ENCODE results near the gene CLIC2. TPM values are rescaled to one million over a fixed set of nuclear protein-coding genes. Genes with fewer than 3 reads are reported as not detected.
"Not testable (repeated sequence)": the region's sequence is repeated elsewhere in the genome, so short reads cannot be mapped to it uniquely, and the experiment has no call there.

CLIC2 gene
- 13.6 TPM for total RNA-seq
- long read RNA-seq, partial matches to known transcripts = 3 of 9 reads
- long read RNA-seq, other reads (novel, unspliced or antisense) = 3 of 9 reads

GRCh38 chrX:155334486-155335336, at the start of gene CLIC2:
Gene CLIC2 (minus strand): TSS chrX:155334614. CDS start chrX:155334427, 187 bp downstream.
- ATAC-seq = peak; percentile 94
- DNase-seq = peak; percentile 16
- intact Hi-C loops (cut with micrococcal nuclease) = no loop called here

DNA sequence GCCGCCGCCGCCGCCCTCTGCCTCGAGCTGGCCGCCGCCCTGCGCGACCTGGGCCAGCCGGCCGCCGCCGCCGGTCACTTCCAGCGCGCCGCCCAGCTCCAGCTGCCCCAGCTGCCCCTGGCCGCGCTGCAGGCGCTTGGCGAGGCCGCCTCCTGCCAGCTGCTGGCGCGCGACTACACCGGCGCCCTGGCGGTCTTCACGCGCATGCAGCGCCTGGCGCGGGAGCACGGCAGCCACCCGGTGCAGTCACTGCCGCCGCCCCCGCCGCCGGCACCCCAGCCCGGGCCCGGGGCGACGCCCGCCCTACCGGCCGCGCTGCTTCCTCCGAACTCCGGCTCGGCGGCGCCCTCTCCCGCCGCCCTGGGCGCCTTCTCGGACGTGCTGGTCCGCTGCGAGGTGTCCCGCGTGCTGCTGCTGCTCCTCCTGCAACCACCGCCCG, 48.1 kb upstream of the CLIC2 start:
- intact Hi-C loops (cut with micrococcal nuclease); DNase-seq: not testable (repeated sequence)
- ATAC-seq = peak; percentile 75

DNA sequence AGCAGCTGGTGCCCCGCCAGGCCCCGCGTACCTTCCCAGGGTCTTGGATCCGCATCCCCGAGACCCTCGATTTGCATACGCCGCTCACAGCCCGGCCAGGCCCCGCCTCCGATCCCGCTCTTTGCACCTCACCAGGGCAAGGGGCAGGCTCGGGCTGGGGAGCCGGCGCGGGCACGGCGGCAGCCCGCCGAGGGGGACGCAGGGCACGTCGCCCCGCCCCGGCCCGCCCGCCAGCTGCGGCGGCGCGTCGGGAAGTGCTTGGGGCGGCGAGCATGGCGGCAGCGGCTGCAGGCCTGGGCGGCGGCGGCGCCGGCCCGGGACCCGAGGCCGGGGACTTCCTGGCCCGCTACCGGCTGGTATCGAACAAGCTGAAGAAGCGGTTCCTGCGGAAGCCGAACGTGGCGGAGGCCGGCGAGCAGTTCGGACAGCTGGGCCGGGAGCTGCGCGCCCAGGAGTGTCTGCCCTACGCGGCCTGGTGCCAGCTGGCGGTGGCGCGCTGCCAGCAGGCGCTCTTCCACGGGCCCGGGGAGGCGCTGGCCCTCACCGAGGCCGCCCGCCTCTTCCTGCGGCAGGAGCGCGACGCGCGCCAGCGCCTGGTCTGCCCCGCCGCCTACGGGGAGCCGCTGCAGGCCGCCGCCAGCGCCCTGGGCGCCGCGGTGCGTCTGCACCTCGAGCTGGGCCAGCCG, 47.6 kb upstream of the CLIC2 start, which contains the start of gene F8A2:
F8A2 (plus strand) TSS at position 253 of the 686 bp plus-strand sequence; CDS start at position 273, 20 bp downstream.
- intact Hi-C loops (cut with micrococcal nuclease); DNase-seq: not testable (repeated sequence)
- ATAC-seq = peak; percentile 91

DNA sequence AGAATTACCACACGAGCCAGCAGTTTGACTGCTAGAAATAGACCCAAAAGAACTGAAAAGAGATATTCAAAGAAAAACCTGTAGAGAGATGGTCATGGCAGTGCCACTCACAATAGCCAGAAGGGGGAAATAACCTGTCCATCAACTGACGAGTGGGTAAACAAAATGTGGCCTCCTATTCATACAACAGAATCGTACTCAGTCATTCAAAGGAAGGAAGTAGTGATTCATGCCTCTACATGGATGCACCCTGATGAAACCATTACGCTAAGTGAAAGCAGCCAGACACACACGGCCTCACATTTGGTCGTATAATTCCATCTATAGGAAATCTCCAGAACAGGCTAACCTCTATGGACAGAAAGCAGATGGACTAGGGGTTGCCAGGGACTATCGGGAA, 45.4 kb upstream of the CLIC2 start:
- intact Hi-C loops (cut with micrococcal nuclease); DNase-seq; ATAC-seq: not testable (repeated sequence)

- peak; percentile 12 for ATAC-seq
These were observed 39.5 kb upstream of the CLIC2 start for GRCh38 chrX:155373777-155374458.

DNA sequence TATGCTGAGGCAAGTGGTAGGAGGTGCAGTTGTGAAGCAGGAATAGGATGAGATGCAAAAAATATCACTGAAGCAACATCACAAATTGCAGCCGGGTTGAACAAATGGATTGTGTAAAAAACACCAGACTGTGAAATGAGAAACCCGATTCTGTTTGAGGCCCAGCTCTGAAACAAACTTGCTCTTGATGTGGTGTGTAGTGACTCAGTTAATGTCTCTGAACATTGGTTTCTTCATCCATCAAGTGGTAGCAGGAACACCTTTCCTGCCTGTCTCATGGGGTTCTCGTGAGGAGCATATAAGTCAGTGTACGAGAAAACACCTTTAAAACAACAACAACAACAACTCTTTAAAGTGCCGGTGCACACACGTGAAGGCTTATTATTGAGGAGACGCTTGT, 29.3 kb upstream of the CLIC2 start:
- intact Hi-C loops (cut with micrococcal nuclease); ATAC-seq; DNase-seq: not testable (repeated sequence)

More at GRCh38 chrX:155373777-155374458, 39.5 kb upstream of the CLIC2 start:
- DNase-seq; intact Hi-C loops (cut with micrococcal nuclease): not testable (repeated sequence)

DNA sequence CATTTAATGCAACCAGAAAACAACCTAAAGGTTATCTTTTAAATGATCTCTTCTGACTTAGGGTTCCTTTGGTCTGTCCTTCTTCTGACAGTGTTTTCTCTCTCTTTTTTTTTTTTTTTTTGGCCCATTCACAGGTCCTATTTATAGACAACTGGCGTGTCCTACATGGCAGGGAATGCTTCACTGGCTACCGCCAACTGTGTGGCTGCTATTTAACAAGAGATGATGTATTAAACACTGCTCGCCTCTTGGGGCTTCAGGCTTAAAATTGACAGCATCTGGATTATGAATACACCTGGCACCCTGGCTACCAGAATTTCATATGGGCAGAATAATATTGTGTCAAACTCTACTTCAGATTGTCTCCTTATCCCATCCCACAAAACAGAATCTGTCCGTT, 15.0 kb upstream of the CLIC2 start:
- peak; percentile 55 for ATAC-seq
- DNase-seq; intact Hi-C loops (cut with micrococcal nuclease): not testable (repeated sequence)

GRCh38 chrX:155345689-155346088, 11.3 kb upstream of the CLIC2 start:
- ATAC-seq; DNase-seq; intact Hi-C loops (cut with micrococcal nuclease): not testable (repeated sequence)

DNA sequence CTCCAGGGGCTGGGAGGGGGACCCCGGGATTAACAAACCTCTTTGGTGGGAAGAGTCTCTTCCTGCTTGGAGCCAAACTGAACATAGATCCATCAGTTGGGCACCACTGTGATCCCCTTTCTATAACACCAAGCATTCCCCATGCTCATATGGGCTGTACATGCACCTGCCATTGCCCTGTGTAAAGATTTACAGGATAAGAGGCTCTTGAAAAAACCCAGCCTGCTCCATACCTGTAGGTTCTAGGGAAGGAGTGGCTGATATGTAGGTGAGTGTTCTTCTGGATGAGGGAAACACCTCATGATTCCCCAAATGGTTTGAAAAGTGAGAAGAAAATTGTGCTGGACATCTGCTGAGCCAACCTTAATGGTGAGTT, 911 bp upstream of the CLIC2 start:
- ATAC-seq; DNase-seq; intact Hi-C loops (cut with micrococcal nuclease): not testable (repeated sequence)

- ATAC-seq (no peak), DNase-seq (no peak)
- intact Hi-C loops (cut with micrococcal nuclease) = no loop called here
These were observed 792 bp downstream of the CLIC2 start for GRCh38 chrX:155333544-155334100.

GRCh38 chrX:155330992-155331391, 3.4 kb downstream of the CLIC2 start:
- no peak for DNase-seq
- intact Hi-C loops (cut with micrococcal nuclease) = no loop called here
- ATAC-seq = no peak

- ATAC-seq = no peak
- intact Hi-C loops (cut with micrococcal nuclease) = no loop called here
- DNase-seq = no peak
These were observed 5.1 kb downstream of the CLIC2 start for GRCh38 chrX:155329293-155329692.

GRCh38 chrX:155326610-155327009, 7.8 kb downstream of the CLIC2 start:
- DNase-seq (no peak), ATAC-seq (no peak)
- intact Hi-C loops (cut with micrococcal nuclease) = no loop called here

DNA sequence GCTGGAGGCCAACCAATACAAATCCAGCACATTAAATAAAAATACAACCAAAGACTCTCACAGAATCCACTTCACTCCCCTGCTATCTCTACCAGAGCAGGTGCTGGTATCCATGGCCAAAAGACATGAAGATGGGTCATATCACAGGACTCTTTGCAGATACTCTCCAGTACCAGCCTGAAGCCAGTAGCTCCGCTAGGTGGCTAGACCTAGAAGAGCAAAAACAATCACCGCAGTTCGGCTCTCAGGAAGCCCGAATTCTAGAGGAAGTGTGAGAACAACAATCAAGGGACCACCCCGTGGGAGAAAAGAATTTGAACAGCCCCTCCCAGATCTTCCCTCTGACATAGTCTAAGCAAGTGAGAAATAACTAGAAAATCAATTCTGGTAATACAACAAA, 20.2 kb downstream of the CLIC2 start:
- no peak for ATAC-seq
- intact Hi-C loops (cut with micrococcal nuclease) = no loop called here
- no peak for DNase-seq

GRCh38 chrX:155313766-155314165, 20.6 kb downstream of the CLIC2 start:
- DNase-seq (no peak), ATAC-seq (no peak)
- intact Hi-C loops (cut with micrococcal nuclease) = no loop called here

- DNase-seq (no peak), ATAC-seq (no peak)
- intact Hi-C loops (cut with micrococcal nuclease) = no loop called here
These were observed 40.6 kb downstream of the CLIC2 start for GRCh38 chrX:155293771-155294170.

DNA sequence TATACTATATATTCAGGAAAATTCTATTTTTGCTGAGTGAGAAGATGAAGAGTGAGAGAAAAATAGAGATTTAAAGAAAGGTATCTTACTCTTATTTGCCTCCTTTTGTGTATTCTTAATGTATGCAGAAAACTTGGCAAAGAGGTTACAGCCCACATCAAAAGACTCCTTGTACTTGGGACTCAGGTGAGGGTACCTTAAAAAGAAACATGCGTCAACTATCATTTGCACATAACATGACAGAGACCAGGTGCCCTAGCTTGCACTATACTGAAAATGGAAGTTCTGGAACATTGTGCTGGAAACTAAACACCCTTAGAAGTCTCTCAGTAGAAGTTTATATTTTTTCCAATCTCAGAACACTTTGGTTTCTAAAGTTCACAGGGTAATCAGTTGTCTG, 54.5 kb downstream of the CLIC2 start:
- DNase-seq (no peak), ATAC-seq (no peak)
- intact Hi-C loops (cut with micrococcal nuclease) = no loop called here

DNA sequence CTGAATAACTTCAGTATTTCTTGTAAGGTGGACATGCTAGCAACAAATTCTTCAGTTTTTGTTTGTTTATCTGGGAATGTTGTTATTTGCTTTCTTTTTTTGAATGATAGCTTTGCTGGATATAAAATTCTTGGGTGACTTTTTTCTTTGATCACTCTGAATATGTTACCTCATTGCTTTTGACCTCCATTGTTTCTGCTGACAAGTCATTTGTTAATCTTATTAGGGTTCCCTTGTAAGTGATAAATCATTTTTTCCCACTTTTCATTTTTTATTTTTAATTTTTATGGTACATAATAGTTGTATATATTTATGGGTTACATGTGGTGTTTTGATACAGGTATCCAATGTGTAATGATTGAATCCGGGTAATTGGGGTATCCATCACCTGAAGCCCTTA, 63.4 kb downstream of the CLIC2 start:
- no peak for DNase-seq
- intact Hi-C loops (cut with micrococcal nuclease) = no loop called here
- ATAC-seq = no peak

DNA sequence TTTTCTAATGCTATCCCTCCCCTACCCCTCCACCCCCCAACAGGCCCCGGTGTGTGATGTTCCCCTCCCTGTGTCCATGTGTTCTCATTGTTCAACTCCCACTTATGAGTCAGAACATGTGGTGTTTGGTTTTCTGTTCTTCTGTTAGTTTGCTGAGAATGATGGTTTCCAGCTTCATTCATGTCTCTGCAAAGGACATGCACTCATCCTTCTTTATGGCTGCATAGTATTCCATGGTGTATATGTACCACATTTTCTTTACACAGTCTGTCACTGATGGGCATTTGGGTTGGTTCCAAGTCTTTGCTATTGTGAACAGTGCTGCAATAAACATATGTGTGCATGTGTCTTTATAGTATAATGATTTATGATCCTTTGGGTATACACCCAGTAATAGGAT, 66.4 kb downstream of the CLIC2 start:
- ATAC-seq; intact Hi-C loops (cut with micrococcal nuclease); DNase-seq: not testable (repeated sequence)
